ENCODE results near the gene MAPK1IP1L.

- TF ChIP-seq, protein P1, sequence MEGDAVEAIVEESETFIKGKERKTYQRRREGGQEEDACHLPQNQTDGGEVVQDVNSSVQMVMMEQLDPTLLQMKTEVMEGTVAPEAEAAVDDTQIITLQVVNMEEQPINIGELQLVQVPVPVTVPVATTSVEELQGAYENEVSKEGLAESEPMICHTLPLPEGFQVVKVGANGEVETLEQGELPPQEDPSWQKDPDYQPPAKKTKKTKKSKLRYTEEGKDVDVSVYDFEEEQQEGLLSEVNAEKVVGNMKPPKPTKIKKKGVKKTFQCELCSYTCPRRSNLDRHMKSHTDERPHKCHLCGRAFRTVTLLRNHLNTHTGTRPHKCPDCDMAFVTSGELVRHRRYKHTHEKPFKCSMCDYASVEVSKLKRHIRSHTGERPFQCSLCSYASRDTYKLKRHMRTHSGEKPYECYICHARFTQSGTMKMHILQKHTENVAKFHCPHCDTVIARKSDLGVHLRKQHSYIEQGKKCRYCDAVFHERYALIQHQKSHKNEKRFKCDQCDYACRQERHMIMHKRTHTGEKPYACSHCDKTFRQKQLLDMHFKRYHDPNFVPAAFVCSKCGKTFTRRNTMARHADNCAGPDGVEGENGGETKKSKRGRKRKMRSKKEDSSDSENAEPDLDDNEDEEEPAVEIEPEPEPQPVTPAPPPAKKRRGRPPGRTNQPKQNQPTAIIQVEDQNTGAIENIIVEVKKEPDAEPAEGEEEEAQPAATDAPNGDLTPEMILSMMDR (IDR thresholded peaks at IDR 0.05 in 4 of 5, conservative IDR thresholded peaks at IDR 0.05 in 1 of 5): no peak
- no peak for TF ChIP-seq POLR2A (IDR thresholded peaks at IDR 0.05)
Observed at GRCh38 chr14:55066223-55066622, 14.8 kb downstream of the MAPK1IP1L start.

Data from gastrocnemius medialis (tissue), 4 donors.